Memory B cell (primary cell): Measurements from ENCODE around the gene MRPS31.

Experiments
- ATAC-seq: fragments of 150-1000 bp; cut with Tn5 transposase; 2 replicates; pipeline ENCODE4 v1.10.0; 2021; ENCODE audit warnings: low read depth, mild to moderate bottlenecking, moderate library complexity
- DNase-seq, 2 donors: peaks; one replicate each; pipeline ENCODE4 v3.0.0; 2022; ENCODE audit warnings: low spot score in 2 of 2
- H3K27ac Mint-ChIP-seq: one replicate; pipeline ENCODE4 v1.8.0; 2022; ENCODE audit warnings: mild to moderate bottlenecking, moderate library complexity, mixed read lengths
- H3K27me3 Mint-ChIP-seq: one replicate; pipeline ENCODE4 v1.8.0; 2022; ENCODE audit warnings: mixed read lengths
- H3K36me3 Mint-ChIP-seq: one replicate; pipeline ENCODE4 v1.8.0; 2022; ENCODE audit warnings: mild to moderate bottlenecking, mixed read lengths
- H3K4me1 Mint-ChIP-seq: one replicate; pipeline ENCODE4 v1.8.0; 2022; ENCODE audit warnings: mixed read lengths
- H3K4me3 Mint-ChIP-seq: one replicate; pipeline ENCODE4 v1.8.0; 2022; ENCODE audit warnings: mild to moderate bottlenecking, moderate library complexity, mixed read lengths
- H3K9me3 Mint-ChIP-seq: one replicate; pipeline ENCODE4 v1.8.0; 2022; ENCODE audit warnings: mixed read lengths

Gene MRPS31

GRCh38 chr13:40770934-40771618, at the start of gene MRPS31:
TSS of gene MRPS31 (minus strand) at chr13:40771190. CDS start at chr13:40771136, 54 bp downstream.
- no peaks in the 10 kb centered on the region for H3K36me3 Mint-ChIP-seq
- H3K27me3 Mint-ChIP-seq = no peaks in the 10 kb centered on the region
- H3K27ac Mint-ChIP-seq = peak within 1 kb of the TSS; percentile 94
- DNase-seq (peak; percentile 95 to 96), ATAC-seq (peak; percentile 96)
- peak within 1 kb of the TSS; percentile 95 for H3K4me3 Mint-ChIP-seq
- H3K4me1 Mint-ChIP-seq = peaks cover 11% of the 10 kb centered on the region
- H3K9me3 Mint-ChIP-seq = no peaks in the 10 kb centered on the region

- ATAC-seq = peak; percentile 51
- Mint-ChIP-seq H3K36me3 (peaks cover 16% of the 10 kb centered on the region), H3K27ac (no peak overlapping the region), H3K4me1 (peaks cover 16% of the 10 kb centered on the region), H3K9me3 (peaks cover 6% of the 10 kb centered on the region), H3K27me3 (no peaks in the 10 kb centered on the region), H3K4me3 (no peak overlapping the region)
- no peak for DNase-seq
Observed at GRCh38 chr13:40819797-40820315, 48.9 kb upstream of the MRPS31 start.

GRCh38 chr13:40818926-40819325, 47.9 kb upstream of the MRPS31 start:
- no peak overlapping the region for H3K4me3 Mint-ChIP-seq
- no peaks in the 10 kb centered on the region for H3K27me3 Mint-ChIP-seq

GRCh38 chr13:40814803-40815202, 43.8 kb upstream of the MRPS31 start:
- Mint-ChIP-seq H3K4me1 (peaks cover 19% of the 10 kb centered on the region), H3K36me3 (peaks cover 23% of the 10 kb centered on the region), H3K27ac (no peak overlapping the region), H3K4me3 (no peak overlapping the region), H3K9me3 (peaks cover 6% of the 10 kb centered on the region), H3K27me3 (no peaks in the 10 kb centered on the region)
- no peak for ATAC-seq
- no peak for DNase-seq

More at GRCh38 chr13:40818926-40819325, 47.9 kb upstream of the MRPS31 start:
- Mint-ChIP-seq H3K27ac (no peak overlapping the region), H3K4me1 (peaks cover 16% of the 10 kb centered on the region), H3K9me3 (peaks cover 6% of the 10 kb centered on the region), H3K36me3 (peaks cover 17% of the 10 kb centered on the region)
- ATAC-seq (no peak), DNase-seq (no peak)

GRCh38 chr13:40813667-40814454, 42.9 kb upstream of the MRPS31 start:
- Mint-ChIP-seq H3K4me3 (no peak overlapping the region), H3K27ac (no peak overlapping the region), H3K36me3 (peaks cover 27% of the 10 kb centered on the region), H3K27me3 (no peaks in the 10 kb centered on the region), H3K9me3 (peaks cover 6% of the 10 kb centered on the region), H3K4me1 (peaks cover 13% of the 10 kb centered on the region)
- DNase-seq (no peak), ATAC-seq (no peak)

- H3K27ac Mint-ChIP-seq = no peak overlapping the region
- ATAC-seq (no peak), DNase-seq (no peak)
- peaks cover 29% of the 10 kb centered on the region for H3K36me3 Mint-ChIP-seq
- no peaks in the 10 kb centered on the region for H3K27me3 Mint-ChIP-seq
- H3K9me3 Mint-ChIP-seq = peaks cover 6% of the 10 kb centered on the region
- peaks cover 8% of the 10 kb centered on the region for H3K4me1 Mint-ChIP-seq
- no peak overlapping the region for H3K4me3 Mint-ChIP-seq
Observed at GRCh38 chr13:40812724-40813445, 41.9 kb upstream of the MRPS31 start.

- no peak for DNase-seq
- Mint-ChIP-seq H3K9me3 (peaks cover 6% of the 10 kb centered on the region), H3K4me3 (no peak overlapping the region), H3K36me3 (peaks cover 32% of the 10 kb centered on the region), H3K27ac (peak overlapping the region; percentile 1), H3K4me1 (peaks cover 6% of the 10 kb centered on the region), H3K27me3 (no peaks in the 10 kb centered on the region)
- peak; percentile 42 for ATAC-seq
Observed at GRCh38 chr13:40812102-40812501, 41.1 kb upstream of the MRPS31 start.

- Mint-ChIP-seq H3K27me3 (no peaks in the 10 kb centered on the region), H3K36me3 (peaks cover 23% of the 10 kb centered on the region), H3K9me3 (no peaks in the 10 kb centered on the region), H3K4me1 (peaks cover 6% of the 10 kb centered on the region), H3K4me3 (no peak overlapping the region), H3K27ac (no peak overlapping the region)
- no peak for ATAC-seq
- DNase-seq = no peak
Observed at GRCh38 chr13:40809471-40809870, 38.5 kb upstream of the MRPS31 start.

GRCh38 chr13:40806241-40806640, 35.3 kb upstream of the MRPS31 start:
- Mint-ChIP-seq H3K27ac (no peak overlapping the region), H3K4me1 (no peaks in the 10 kb centered on the region), H3K36me3 (peaks cover 24% of the 10 kb centered on the region)

GRCh38 chr13:40803316-40803715, 32.3 kb upstream of the MRPS31 start:
- no peak overlapping the region for H3K4me3 Mint-ChIP-seq
- DNase-seq = no peak
- H3K27ac Mint-ChIP-seq = no peak overlapping the region
- no peaks in the 10 kb centered on the region for H3K27me3 Mint-ChIP-seq
- H3K4me1 Mint-ChIP-seq = no peaks in the 10 kb centered on the region
- no peaks in the 10 kb centered on the region for H3K9me3 Mint-ChIP-seq
- no peak for ATAC-seq
- H3K36me3 Mint-ChIP-seq = peaks cover 25% of the 10 kb centered on the region

More at GRCh38 chr13:40806241-40806640, 35.3 kb upstream of the MRPS31 start:
- Mint-ChIP-seq H3K4me3 (no peak overlapping the region), H3K9me3 (no peaks in the 10 kb centered on the region), H3K27me3 (no peaks in the 10 kb centered on the region)
- ATAC-seq (no peak), DNase-seq (no peak)

- Mint-ChIP-seq H3K9me3 (no peaks in the 10 kb centered on the region), H3K27me3 (no peaks in the 10 kb centered on the region), H3K36me3 (peaks cover 17% of the 10 kb centered on the region), H3K27ac (no peak overlapping the region), H3K4me1 (no peaks in the 10 kb centered on the region), H3K4me3 (no peak overlapping the region)
- ATAC-seq (no peak), DNase-seq (no peak)
Observed at GRCh38 chr13:40801255-40802217, 30.5 kb upstream of the MRPS31 start.

GRCh38 chr13:40800559-40800958, 29.6 kb upstream of the MRPS31 start:
- no peak overlapping the region for H3K4me3 Mint-ChIP-seq
- no peaks in the 10 kb centered on the region for H3K4me1 Mint-ChIP-seq
- H3K36me3 Mint-ChIP-seq = peaks cover 14% of the 10 kb centered on the region
- DNase-seq (no peak), ATAC-seq (no peak)
- no peak overlapping the region for H3K27ac Mint-ChIP-seq
- no peaks in the 10 kb centered on the region for H3K9me3 Mint-ChIP-seq
- H3K27me3 Mint-ChIP-seq = no peaks in the 10 kb centered on the region

GRCh38 chr13:40799508-40799907, 28.5 kb upstream of the MRPS31 start:
- Mint-ChIP-seq H3K36me3 (peaks cover 16% of the 10 kb centered on the region), H3K9me3 (no peaks in the 10 kb centered on the region), H3K4me1 (no peaks in the 10 kb centered on the region), H3K4me3 (no peak overlapping the region), H3K27ac (no peak overlapping the region), H3K27me3 (no peaks in the 10 kb centered on the region)
- DNase-seq (no peak), ATAC-seq (no peak)
